SK-N-DZ (cell line): ENCODE measurements around the gene PSMB9.

Source experiments
- DNase-seq: peaks from one replicate; pipeline ENCODE4 v3.0.0-alpha.2; 2015; ENCODE audit warnings: low spot score
- small RNA-seq, 2 experiments: library from RNA; depleted of rRNA; stranded (forward); fragments of <200 nt; gene quantifications; one replicate each; pipeline ENCODE3, GENCODE V24; 2014

Gene PSMB9

GRCh38 chr6:32905078-32905477, 51.1 kb downstream of the PSMB9 start:
- DNase-seq: no peak

- DNase-seq: no peak
Observed at GRCh38 chr6:32906539-32906938, 52.5 kb downstream of the PSMB9 start.

- DNase-seq: no peak
Observed at GRCh38 chr6:32908897-32909296, 54.9 kb downstream of the PSMB9 start.

Small RNAs within 50 kb of the gene (small RNA-seq; reads per million reads assigned to genes)
- 0 reads per million in 2 experiments for gene HLA-Z
